Measurements from ENCODE around the gene ZNF835. TPM values are rescaled to one million over a fixed set of nuclear protein-coding genes. Genes with fewer than 3 reads are reported as not detected.

The ZNF835 gene
- total and polyA plus RNA-seq, 7 experiments from 2014 or later: 0.73 to 10.4 (median 1.9) TPM

- Histone ChIP-seq H3K27ac (ENCODE audit: low read depth, low read length) (no peak overlapping the region), H3K4me1 (ENCODE audit: control insufficient read depth in 2 of 2, insufficient read depth in 2 of 2, low read length in 2 of 2) (no peaks in the 10 kb centered on the region), H3K9me3 (ENCODE audit: control insufficient read depth in 2 of 3, low read length in 3 of 3) (no peaks in the 10 kb centered on the region), H3K36me3 (ENCODE audit: control insufficient read depth in 2 of 3, insufficient read depth in 3 of 3, low read length in 3 of 3) (no peaks in the 10 kb centered on the region), H3K27me3 (ENCODE audit: control insufficient read depth in 2 of 2, insufficient read depth in 2 of 2, low read length in 2 of 2) (no peaks in the 10 kb centered on the region), H3K4me3 (ENCODE audit: low read length) (no peak overlapping the region)
- ChIA-PET CTCF (no interaction called here), POLR2A (no interaction called here)
- no peak for DNase-seq
- Mint-ChIP-seq H3K36me3 (peaks cover 0 to 13% (median 10%) of the 10 kb centered on the region in 5 donors), H3K4me1 (no peaks in the 10 kb centered on the region), H3K4me3 (no peak overlapping the region), H3K27me3 (peaks cover 0 to 5% (median 0%) of the 10 kb centered on the region in 5 donors), H3K27ac (no peak overlapping the region), H3K9me3 (peaks cover 18 to 80% (median 41%) of the 10 kb centered on the region in 11 donors)
- ATAC-seq: no peak
- intact Hi-C loops (cut with micrococcal nuclease): no loop called here
These were observed 34.4 kb upstream of the ZNF835 start for GRCh38 chr19:56705939-56706338.

GRCh38 chr19:56701895-56702294, 30.3 kb upstream of the ZNF835 start:
- H3K27ac ChIP-seq (ENCODE audit: low read depth, low read length): no peak overlapping the region
- DNase-seq: no peak
- no peak overlapping the region for H3K4me3 Mint-ChIP-seq
- peaks cover 2 to 21% (median 4%) of the 10 kb centered on the region in 5 donors for H3K36me3 Mint-ChIP-seq
- no peaks in the 10 kb centered on the region for H3K4me1 ChIP-seq (ENCODE audit: control insufficient read depth in 2 of 2, insufficient read depth in 2 of 2, low read length in 2 of 2)
- no peak for ATAC-seq
- ChIA-PET CTCF (no interaction called here), POLR2A (no interaction called here)
- intact Hi-C loops (cut with micrococcal nuclease): no loop called here
- H3K4me3 ChIP-seq (ENCODE audit: low read length): no peak overlapping the region
- peaks cover 0 to 5% (median 0%) of the 10 kb centered on the region in 5 donors for H3K27me3 Mint-ChIP-seq
- H3K4me1 Mint-ChIP-seq: no peaks in the 10 kb centered on the region
- H3K9me3 Mint-ChIP-seq: peaks cover 11 to 83% (median 45%) of the 10 kb centered on the region in 11 donors
- no peaks in the 10 kb centered on the region for H3K27me3 ChIP-seq (ENCODE audit: control insufficient read depth in 2 of 2, insufficient read depth in 2 of 2, low read length in 2 of 2)
- peaks cover 0 to 11% (median 0%) of the 10 kb centered on the region in 3 experiments for H3K9me3 ChIP-seq (ENCODE audit: control insufficient read depth in 2 of 3, low read length in 3 of 3)
- no peaks in the 10 kb centered on the region for H3K36me3 ChIP-seq (ENCODE audit: control insufficient read depth in 2 of 3, insufficient read depth in 3 of 3, low read length in 3 of 3)
- no peak overlapping the region for H3K27ac Mint-ChIP-seq

- no peaks in the 10 kb centered on the region for H3K4me1 Mint-ChIP-seq
- H3K4me3 ChIP-seq (ENCODE audit: low read length): no peak overlapping the region
- no peak overlapping the region for H3K27ac ChIP-seq (ENCODE audit: low read depth, low read length)
- ChIA-PET POLR2A (no interaction called here), CTCF (no interaction called here)
- intact Hi-C loops (cut with micrococcal nuclease): no loop called here
- peaks cover 2 to 18% (median 4%) of the 10 kb centered on the region in 5 donors for H3K36me3 Mint-ChIP-seq
- no peaks in the 10 kb centered on the region for H3K27me3 ChIP-seq (ENCODE audit: control insufficient read depth in 2 of 2, insufficient read depth in 2 of 2, low read length in 2 of 2)
- peaks cover 0 to 11% (median 4%) of the 10 kb centered on the region in 3 experiments for H3K9me3 ChIP-seq (ENCODE audit: control insufficient read depth in 2 of 3, low read length in 3 of 3)
- peaks cover 4 to 74% (median 34%) of the 10 kb centered on the region in 11 donors for H3K9me3 Mint-ChIP-seq
- H3K4me1 ChIP-seq (ENCODE audit: control insufficient read depth in 2 of 2, insufficient read depth in 2 of 2, low read length in 2 of 2): no peaks in the 10 kb centered on the region
- H3K4me3 Mint-ChIP-seq: no peak overlapping the region
- no peaks in the 10 kb centered on the region for H3K36me3 ChIP-seq (ENCODE audit: control insufficient read depth in 2 of 3, insufficient read depth in 3 of 3, low read length in 3 of 3)
- ATAC-seq (no peak), DNase-seq (no peak)
- no peak overlapping the region for H3K27ac Mint-ChIP-seq
- H3K27me3 Mint-ChIP-seq: peaks cover 0 to 5% (median 0%) of the 10 kb centered on the region in 5 donors
These were observed 28.0 kb upstream of the ZNF835 start for GRCh38 chr19:56699552-56699951.

GRCh38 chr19:56692206-56692895, 20.8 kb upstream of the ZNF835 start:
- Histone ChIP-seq H3K27me3 (ENCODE audit: control insufficient read depth in 2 of 2, insufficient read depth in 2 of 2, low read length in 2 of 2) (no peaks in the 10 kb centered on the region), H3K9me3 (ENCODE audit: control insufficient read depth in 2 of 3, low read length in 3 of 3) (peaks cover 0 to 19% (median 1%) of the 10 kb centered on the region in 3 experiments), H3K36me3 (ENCODE audit: control insufficient read depth in 2 of 3, insufficient read depth in 3 of 3, low read length in 3 of 3) (no peaks in the 10 kb centered on the region), H3K27ac (ENCODE audit: low read depth, low read length) (no peak overlapping the region), H3K4me3 (ENCODE audit: low read length) (no peak overlapping the region), H3K4me1 (ENCODE audit: control insufficient read depth in 2 of 2, insufficient read depth in 2 of 2, low read length in 2 of 2) (no peaks in the 10 kb centered on the region)
- ATAC-seq: no peak
- Mint-ChIP-seq H3K36me3 (peaks cover 0 to 26% (median 20%) of the 10 kb centered on the region in 5 donors), H3K4me3 (no peak overlapping the region), H3K27ac (no peak overlapping the region), H3K9me3 (peaks cover 5 to 57% (median 34%) of the 10 kb centered on the region in 11 donors), H3K27me3 (no peaks in the 10 kb centered on the region), H3K4me1 (no peaks in the 10 kb centered on the region)
- ChIA-PET POLR2A (no interaction called here), CTCF (no interaction called here)
- intact Hi-C loops (cut with micrococcal nuclease): no loop called here
- no peak for DNase-seq

GRCh38 chr19:56690670-56691069, 19.1 kb upstream of the ZNF835 start:
- Histone ChIP-seq H3K27me3 (ENCODE audit: control insufficient read depth in 2 of 2, insufficient read depth in 2 of 2, low read length in 2 of 2) (no peaks in the 10 kb centered on the region), H3K4me1 (ENCODE audit: control insufficient read depth in 2 of 2, insufficient read depth in 2 of 2, low read length in 2 of 2) (no peaks in the 10 kb centered on the region), H3K27ac (ENCODE audit: low read depth, low read length) (no peak overlapping the region), H3K36me3 (ENCODE audit: control insufficient read depth in 2 of 3, insufficient read depth in 3 of 3, low read length in 3 of 3) (no peaks in the 10 kb centered on the region), H3K9me3 (ENCODE audit: control insufficient read depth in 2 of 3, low read length in 3 of 3) (peaks cover 0 to 19% (median 0%) of the 10 kb centered on the region in 3 experiments), H3K4me3 (ENCODE audit: low read length) (no peak overlapping the region)
- ChIA-PET POLR2A (no interaction called here), CTCF (no interaction called here)
- Mint-ChIP-seq H3K27me3 (no peaks in the 10 kb centered on the region), H3K9me3 (peaks cover 5 to 71% (median 42%) of the 10 kb centered on the region in 11 donors), H3K4me1 (no peaks in the 10 kb centered on the region), H3K27ac (no peak overlapping the region), H3K4me3 (no peak overlapping the region), H3K36me3 (peaks cover 0 to 33% (median 20%) of the 10 kb centered on the region in 5 donors)
- no peak for ATAC-seq
- DNase-seq: no peak
- intact Hi-C loops (cut with micrococcal nuclease): no loop called here

- intact Hi-C loops (cut with micrococcal nuclease): no loop called here
- H3K36me3 Mint-ChIP-seq: peaks cover 0 to 47% (median 31%) of the 10 kb centered on the region in 5 donors
These were observed 17.6 kb upstream of the ZNF835 start for GRCh38 chr19:56689198-56689597.

GRCh38 chr19:56687031-56687430, 15.5 kb upstream of the ZNF835 start:
- Mint-ChIP-seq H3K27ac (no peak overlapping the region), H3K4me1 (no peaks in the 10 kb centered on the region), H3K9me3 (peaks cover 5 to 63% (median 36%) of the 10 kb centered on the region in 11 donors), H3K27me3 (no peaks in the 10 kb centered on the region), H3K4me3 (no peak overlapping the region), H3K36me3 (peaks cover 0 to 38% (median 23%) of the 10 kb centered on the region in 5 donors)
- no peak for ATAC-seq
- H3K27ac ChIP-seq (ENCODE audit: low read depth, low read length): no peak overlapping the region
- ChIA-PET CTCF (no interaction called here), POLR2A (no interaction called here)
- H3K4me3 ChIP-seq (ENCODE audit: low read length): no peak overlapping the region
- H3K27me3 ChIP-seq (ENCODE audit: control insufficient read depth in 2 of 2, insufficient read depth in 2 of 2, low read length in 2 of 2): no peaks in the 10 kb centered on the region
- H3K36me3 ChIP-seq (ENCODE audit: control insufficient read depth in 2 of 3, insufficient read depth in 3 of 3, low read length in 3 of 3): no peaks in the 10 kb centered on the region
- peaks cover 0 to 20% (median 0%) of the 10 kb centered on the region in 3 experiments for H3K9me3 ChIP-seq (ENCODE audit: control insufficient read depth in 2 of 3, low read length in 3 of 3)
- no peaks in the 10 kb centered on the region for H3K4me1 ChIP-seq (ENCODE audit: control insufficient read depth in 2 of 2, insufficient read depth in 2 of 2, low read length in 2 of 2)
- intact Hi-C loops (cut with micrococcal nuclease): no loop called here
- DNase-seq: no peak

More at GRCh38 chr19:56689198-56689597, 17.6 kb upstream of the ZNF835 start:
- ATAC-seq (no peak), DNase-seq (no peak)
- H3K9me3 ChIP-seq (ENCODE audit: control insufficient read depth in 2 of 3, low read length in 3 of 3): peaks cover 0 to 18% (median 0%) of the 10 kb centered on the region in 3 experiments
- H3K27ac ChIP-seq (ENCODE audit: low read depth, low read length): no peak overlapping the region
- Mint-ChIP-seq H3K4me1 (no peaks in the 10 kb centered on the region), H3K9me3 (peaks cover 5 to 73% (median 45%) of the 10 kb centered on the region in 11 donors), H3K27me3 (no peaks in the 10 kb centered on the region), H3K4me3 (no peak overlapping the region), H3K27ac (no peak overlapping the region)
- POLR2A ChIA-PET: no interaction called here
- no peaks in the 10 kb centered on the region for H3K36me3 ChIP-seq (ENCODE audit: control insufficient read depth in 2 of 3, insufficient read depth in 3 of 3, low read length in 3 of 3)
- CTCF ChIA-PET: interaction anchor here (0.7 kb wide), 1 partner anchor 87 kb away, joined by 3 read pairs; no protein-coding TSS in a partner anchor
- no peaks in the 10 kb centered on the region for H3K27me3 ChIP-seq (ENCODE audit: control insufficient read depth in 2 of 2, insufficient read depth in 2 of 2, low read length in 2 of 2)
- H3K4me3 ChIP-seq (ENCODE audit: low read length): no peak overlapping the region
- H3K4me1 ChIP-seq (ENCODE audit: control insufficient read depth in 2 of 2, insufficient read depth in 2 of 2, low read length in 2 of 2): no peaks in the 10 kb centered on the region

Measured in naive thymus-derived CD4-positive, alpha-beta T cell (primary cell).